ENCODE results near the gene AGTR1.
"Not testable (repeated sequence)": the region's sequence is repeated elsewhere in the genome, so short reads cannot be mapped to it uniquely, and the experiment has no call there.

Gene AGTR1

GRCh38 chr3:148758303-148758884 lies 60.7 kb downstream of the AGTR1 start:
- DNase-seq (ENCODE audit: low read depth in 2 of 2): no peak

GRCh38 chr3:148759430-148759829 lies 61.7 kb downstream of the AGTR1 start:
- no peak for DNase-seq (ENCODE audit: low read depth in 2 of 2)

- no peak for DNase-seq (ENCODE audit: low read depth in 2 of 2)
These were observed 65.5 kb downstream of the AGTR1 start for GRCh38 chr3:148763156-148763680.

- no peak for DNase-seq (ENCODE audit: low read depth in 2 of 2)
These were observed 66.6 kb downstream of the AGTR1 start for GRCh38 chr3:148763986-148764935.

GRCh38 chr3:148772361-148772760 lies 74.7 kb downstream of the AGTR1 start:
- no peak for DNase-seq (ENCODE audit: low read depth in 2 of 2)

- DNase-seq (ENCODE audit: low read depth in 2 of 2): no peak
These were observed 75.1 kb downstream of the AGTR1 start for GRCh38 chr3:148772835-148773234.

GRCh38 chr3:148773805-148774204 lies 76.1 kb downstream of the AGTR1 start:
- DNase-seq (ENCODE audit: low read depth in 2 of 2): no peak

- no peak for DNase-seq (ENCODE audit: low read depth in 2 of 2)
These were observed 81.2 kb downstream of the AGTR1 start for GRCh38 chr3:148778926-148779325.

GRCh38 chr3:148785026-148785425 lies 87.3 kb downstream of the AGTR1 start:
- DNase-seq (ENCODE audit: low read depth in 2 of 2): not testable (repeated sequence)

GRCh38 chr3:148786159-148786558 lies 88.5 kb downstream of the AGTR1 start:
- not testable (repeated sequence) for DNase-seq (ENCODE audit: low read depth in 2 of 2)

GRCh38 chr3:148789146-148789545 lies 91.4 kb downstream of the AGTR1 start:
- DNase-seq (ENCODE audit: low read depth in 2 of 2): no peak

GRCh38 chr3:148789906-148790305 lies 92.2 kb downstream of the AGTR1 start:
- DNase-seq (ENCODE audit: low read depth in 2 of 2): no peak

GRCh38 chr3:148790370-148790769 lies 92.7 kb downstream of the AGTR1 start:
- no peak for DNase-seq (ENCODE audit: low read depth in 2 of 2)

GRCh38 chr3:148790851-148791735 lies 93.4 kb downstream of the AGTR1 start:
- no peak for DNase-seq (ENCODE audit: low read depth in 2 of 2)

- no peak for DNase-seq (ENCODE audit: low read depth in 2 of 2)
These were observed 94.2 kb downstream of the AGTR1 start for GRCh38 chr3:148791920-148792319.

GRCh38 chr3:148792516-148792915 lies 94.8 kb downstream of the AGTR1 start:
- no peak for DNase-seq (ENCODE audit: low read depth in 2 of 2)
